ENCODE measurements around the gene ZNF664.

The ZNF664 gene

GRCh38 chr12:124032265-124032886 lies 59.4 kb downstream of the ZNF664 start:
- peak in 1 of 3 donors; percentile 18 for DNase-seq (ENCODE audit: low read depth in 3 of 3)

DNA sequence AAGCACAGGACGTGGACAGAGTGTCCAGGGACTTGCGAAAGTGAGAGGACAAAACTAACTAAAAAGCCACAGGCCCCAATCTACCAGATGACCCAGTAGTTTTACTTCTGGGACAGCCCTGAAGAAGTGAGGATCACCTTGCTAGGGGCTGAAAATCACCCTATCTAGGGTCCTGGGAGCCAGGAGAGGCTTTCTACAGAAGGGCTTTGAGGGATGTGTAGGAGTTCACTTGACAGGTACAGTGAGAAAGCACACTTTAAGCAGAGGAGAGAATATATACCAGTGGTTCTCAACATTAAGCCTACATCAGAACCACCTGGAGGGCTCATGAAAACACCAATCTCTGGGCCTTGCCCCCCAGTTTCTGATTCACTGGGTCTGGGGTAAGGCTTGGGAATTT lies 60.8 kb downstream of the ZNF664 start:
- DNase-seq (ENCODE audit: low read depth in 3 of 3), result no peak

GRCh38 chr12:124034297-124034696 lies 61.3 kb downstream of the ZNF664 start:
- DNase-seq (ENCODE audit: low read depth in 3 of 3), result no peak

GRCh38 chr12:124035163-124035562 lies 62.1 kb downstream of the ZNF664 start:
- DNase-seq (ENCODE audit: low read depth in 3 of 3), result no peak

DNA sequence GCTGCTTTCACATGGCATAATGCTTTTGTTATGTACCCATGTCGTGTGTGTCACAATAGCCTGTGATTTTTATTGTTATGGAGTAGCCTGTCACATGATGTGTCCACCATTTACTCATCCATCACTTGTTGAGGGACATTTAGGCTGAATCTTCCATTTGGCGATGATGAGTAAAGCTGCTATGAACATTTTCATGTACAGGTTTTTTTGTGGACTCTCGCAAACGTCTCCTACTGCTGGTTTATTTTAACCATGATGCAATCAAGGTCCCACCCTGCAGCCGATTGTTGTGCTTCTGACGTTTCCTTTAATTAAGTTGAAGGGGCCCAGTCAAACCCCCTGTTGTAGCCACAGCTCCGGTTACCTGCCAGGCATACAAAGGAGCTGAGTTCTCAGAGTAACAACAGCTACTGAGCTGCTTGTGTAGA lies 63.2 kb downstream of the ZNF664 start:
- DNase-seq (ENCODE audit: low read depth in 3 of 3), result no peak

- DNase-seq (ENCODE audit: low read depth in 3 of 3), result peak in 2 of 3 donors; percentile 4 to 27
Measured at GRCh38 chr12:124036657-124037109, 63.7 kb downstream of the ZNF664 start.

GRCh38 chr12:124037331-124037730 lies 64.3 kb downstream of the ZNF664 start:
- no peak for DNase-seq (ENCODE audit: low read depth in 3 of 3)

DNA sequence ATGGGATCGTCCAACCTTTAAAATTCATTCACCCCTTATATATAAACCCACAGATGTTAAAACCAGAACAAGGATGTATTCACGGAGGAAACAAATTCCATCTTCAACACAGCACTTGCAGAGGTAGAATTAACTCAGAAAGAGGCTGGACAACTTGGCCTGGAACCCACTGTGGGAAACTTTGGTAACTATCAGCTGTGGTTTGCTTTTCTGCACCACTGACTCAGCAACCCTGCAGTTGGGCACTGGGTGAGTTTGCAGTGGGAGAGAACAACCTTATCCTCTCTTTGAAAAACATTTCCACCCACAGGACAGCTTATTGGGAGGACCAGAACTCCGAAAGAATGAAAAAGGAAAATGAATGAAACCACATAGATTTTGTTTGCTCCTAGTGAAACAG lies 66.3 kb downstream of the ZNF664 start:
- DNase-seq (ENCODE audit: low read depth in 3 of 3), result no peak

DNA sequence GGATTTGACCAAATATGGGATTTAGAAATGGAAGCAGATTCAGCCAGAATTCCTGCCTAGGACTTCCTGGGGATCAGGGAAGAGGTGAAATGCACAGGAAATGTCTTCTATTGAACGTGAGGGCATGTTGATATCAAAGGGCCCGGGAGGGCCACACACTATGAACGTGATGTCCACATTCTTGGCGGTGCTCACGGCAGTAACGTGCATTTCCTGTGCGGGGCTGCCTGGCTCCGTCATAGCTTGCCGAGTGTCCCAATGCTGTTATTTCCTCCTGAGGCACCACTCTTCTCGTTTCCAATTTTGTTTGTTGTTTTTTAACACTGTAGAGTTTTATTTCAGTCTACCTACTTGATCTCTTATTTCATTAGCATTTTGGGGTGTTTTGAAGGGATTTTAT lies 67.3 kb downstream of the ZNF664 start:
- no peak for DNase-seq (ENCODE audit: low read depth in 3 of 3)

DNA sequence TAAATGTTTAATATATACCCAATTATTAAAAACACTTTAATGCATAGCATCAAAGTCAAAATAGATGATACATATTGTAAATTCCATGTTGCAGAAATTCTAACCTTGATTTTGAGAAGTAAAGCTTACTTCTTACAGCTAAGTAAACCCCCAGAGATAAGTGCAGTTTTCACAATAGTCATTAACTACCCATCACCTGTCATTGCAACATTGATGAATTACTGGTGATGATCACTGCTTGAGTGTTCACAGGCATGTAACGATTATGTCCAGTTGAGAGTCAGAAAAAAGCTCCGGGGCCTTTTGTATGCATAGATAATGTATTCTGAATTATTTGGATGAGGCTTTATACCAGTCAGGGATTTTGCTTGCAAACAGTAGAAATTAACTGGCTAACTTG lies 67.7 kb downstream of the ZNF664 start:
- no peak for DNase-seq (ENCODE audit: low read depth in 3 of 3)

DNA sequence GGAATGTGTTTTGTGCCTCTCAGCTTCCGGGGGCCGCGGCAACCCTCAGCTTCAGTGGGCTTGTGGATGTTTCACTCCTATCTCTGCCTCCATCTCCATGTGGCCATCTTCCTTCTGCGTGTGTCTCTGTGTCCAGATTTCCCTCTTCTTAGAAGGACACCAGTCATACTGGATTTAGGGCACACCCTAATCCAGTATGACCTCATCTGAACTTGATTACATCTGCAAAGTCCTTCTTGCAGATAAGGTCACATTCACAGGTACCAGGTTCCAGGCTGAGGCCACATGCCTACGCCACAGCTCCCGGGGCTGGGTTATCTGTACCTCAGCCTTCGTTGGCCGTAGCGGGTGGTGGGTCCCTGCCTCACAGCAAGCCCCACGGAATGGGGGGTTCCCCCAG lies 68.9 kb downstream of the ZNF664 start:
- no peak for DNase-seq (ENCODE audit: low read depth in 3 of 3)

- DNase-seq (ENCODE audit: low read depth in 3 of 3), result no peak
Measured at GRCh38 chr12:124044021-124044420, 71.0 kb downstream of the ZNF664 start.

DNA sequence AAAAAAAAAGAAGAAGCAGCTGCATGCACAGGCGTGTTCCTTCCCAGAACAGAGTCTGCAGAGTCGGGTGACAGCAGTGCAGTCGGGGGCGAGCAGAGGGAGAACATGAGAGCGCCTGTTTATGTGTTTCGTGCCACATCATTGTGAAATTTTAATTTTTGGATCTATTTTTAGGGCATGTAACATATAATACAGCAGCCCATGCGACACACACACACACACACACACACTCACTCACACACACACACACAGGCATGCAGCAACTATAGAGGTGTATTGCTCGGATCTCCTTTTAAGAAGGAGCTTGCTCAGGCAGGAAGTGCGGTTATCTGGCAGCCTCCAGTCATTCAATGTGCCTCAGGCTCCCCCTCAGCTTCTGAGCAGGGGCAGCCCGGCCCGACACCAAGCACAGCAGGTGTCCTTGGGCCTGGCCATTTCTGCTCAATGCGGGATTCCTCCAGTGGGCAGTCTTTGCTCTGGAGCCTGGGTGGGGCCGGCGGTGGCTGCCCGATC lies 71.8 kb downstream of the ZNF664 start:
- no peak for DNase-seq (ENCODE audit: low read depth in 3 of 3)

GRCh38 chr12:124045671-124046455 lies 72.8 kb downstream of the ZNF664 start:
- no peak for DNase-seq (ENCODE audit: low read depth in 3 of 3)

DNA sequence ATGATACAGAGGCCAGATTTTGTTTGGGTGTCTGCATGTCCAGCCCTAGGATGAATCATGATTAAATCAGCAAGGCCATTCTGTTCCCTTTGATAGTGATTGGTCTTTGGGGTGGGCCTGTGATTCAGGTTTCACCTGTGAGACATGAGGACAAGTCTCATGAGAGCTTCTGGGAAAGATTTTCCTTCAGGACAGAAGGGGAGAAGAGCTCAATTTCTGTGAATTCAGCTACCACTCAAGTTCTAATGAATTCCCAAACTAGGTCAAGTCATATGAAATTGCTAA lies 73.4 kb downstream of the ZNF664 start:
- DNase-seq (ENCODE audit: low read depth in 3 of 3), result no peak

DNA sequence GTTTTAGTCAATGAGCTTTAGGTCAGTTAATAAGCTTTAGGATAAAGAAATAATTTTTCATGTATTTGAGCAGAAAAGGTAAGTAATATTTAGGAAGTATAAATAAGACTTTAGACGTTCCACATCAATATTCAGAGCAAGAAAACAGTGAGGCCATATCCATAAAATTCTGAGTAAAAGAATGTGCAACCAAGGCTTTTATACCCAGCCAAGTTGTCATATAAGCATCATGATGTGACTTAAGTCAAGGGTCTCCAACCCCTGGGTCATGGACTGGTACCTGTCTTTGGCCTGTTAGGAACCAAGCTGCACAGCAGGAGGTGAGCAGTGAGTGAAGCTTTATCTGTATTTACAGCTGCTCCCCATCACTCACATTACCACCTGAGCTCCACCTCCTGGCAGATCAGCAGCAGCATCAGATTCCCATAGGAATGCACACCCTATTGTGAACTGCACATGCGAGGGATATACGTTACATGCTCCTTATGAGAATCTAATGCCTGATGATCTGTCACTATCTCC lies 74.1 kb downstream of the ZNF664 start:
- no peak for DNase-seq (ENCODE audit: low read depth in 3 of 3)

GRCh38 chr12:124049451-124050094 lies 76.6 kb downstream of the ZNF664 start:
- DNase-seq (ENCODE audit: low read depth in 3 of 3), result no peak

DNA sequence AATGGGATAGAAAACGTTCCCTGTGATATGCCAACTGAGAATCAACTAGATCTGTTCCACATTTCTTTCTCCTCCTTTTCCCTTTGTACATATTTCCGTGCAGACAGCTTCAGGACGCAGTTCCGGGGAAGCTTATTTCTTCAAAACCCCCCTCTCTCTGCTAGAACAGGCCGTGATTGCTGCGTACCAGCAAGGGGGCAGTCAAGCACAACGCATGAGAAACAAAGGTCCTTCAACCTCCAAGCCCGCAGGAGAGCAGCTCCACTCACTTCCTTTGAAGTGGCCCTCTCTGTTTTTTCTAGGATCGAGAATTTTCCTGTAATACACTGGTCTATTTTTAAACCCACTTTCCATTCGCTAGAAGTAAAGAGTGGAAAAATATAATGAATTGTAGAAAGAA lies 80.8 kb downstream of the ZNF664 start:
- no peak for DNase-seq (ENCODE audit: low read depth in 3 of 3)

DNA sequence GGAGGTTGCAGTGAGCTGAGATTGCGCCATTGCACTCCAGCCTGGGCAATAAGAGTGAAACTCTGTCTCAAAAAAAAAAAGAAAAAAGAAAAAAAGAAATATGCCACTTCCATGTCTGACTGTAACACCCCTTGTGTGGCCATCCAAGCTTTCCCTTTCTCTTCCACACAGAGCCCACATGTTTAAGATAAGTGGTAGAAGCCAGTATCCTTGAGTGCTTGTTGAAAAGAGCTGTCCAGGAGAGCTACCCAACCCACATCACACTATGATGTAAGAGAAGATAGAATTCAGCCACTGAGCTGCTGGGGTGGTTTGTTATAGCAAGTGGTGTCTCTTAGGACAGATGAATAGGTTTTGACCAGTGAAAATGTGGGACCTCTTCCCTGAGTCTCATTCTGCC lies 82.1 kb downstream of the ZNF664 start:
- DNase-seq (ENCODE audit: low read depth in 3 of 3), result no peak

- no peak for DNase-seq (ENCODE audit: low read depth in 3 of 3)
Measured at GRCh38 chr12:124057691-124058090, 84.7 kb downstream of the ZNF664 start.

- DNase-seq (ENCODE audit: low read depth in 3 of 3), result no peak
Measured at GRCh38 chr12:124059752-124060151, 86.7 kb downstream of the ZNF664 start.
